Measurements from ENCODE around the gene C5. TPM values are rescaled to one million over a fixed set of nuclear protein-coding genes. Genes with fewer than 3 reads are reported as not detected.
A peak's percentile ranks its signal among the peaks of the same experiment; 100 is the strongest.

C5 gene
- total and polyA plus RNA-seq, 9 of the 15 experiments (the other 6 are each of a cell fraction or from before 2014, with no cell fraction given) = 0.08 to 0.91 (median 0.42) TPM

DNA sequence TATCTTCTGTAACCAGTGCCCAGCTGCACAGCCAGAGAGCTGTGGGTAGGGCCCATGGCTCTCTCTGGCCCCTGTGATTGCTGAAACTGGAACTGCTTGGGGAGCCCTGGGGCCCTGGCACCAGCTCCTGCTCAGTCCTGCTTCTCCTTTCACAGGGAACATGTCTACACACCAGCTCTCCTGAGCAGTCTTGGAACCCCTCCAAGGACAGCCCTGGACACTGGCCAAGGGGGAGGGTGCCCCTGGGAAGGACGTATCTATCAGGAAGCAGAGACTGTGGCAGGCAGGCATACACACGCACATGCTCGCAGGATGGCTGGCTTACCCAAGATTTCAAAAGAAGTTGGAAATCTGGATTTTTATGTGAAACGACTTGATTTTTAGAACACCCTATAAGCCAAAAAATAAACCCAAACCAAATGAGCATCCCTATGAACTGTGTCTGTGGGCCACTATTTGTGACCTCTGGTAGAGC lies 114.7 kb downstream of the C5 start (continued):
- TF ChIP-seq, protein P1, sequence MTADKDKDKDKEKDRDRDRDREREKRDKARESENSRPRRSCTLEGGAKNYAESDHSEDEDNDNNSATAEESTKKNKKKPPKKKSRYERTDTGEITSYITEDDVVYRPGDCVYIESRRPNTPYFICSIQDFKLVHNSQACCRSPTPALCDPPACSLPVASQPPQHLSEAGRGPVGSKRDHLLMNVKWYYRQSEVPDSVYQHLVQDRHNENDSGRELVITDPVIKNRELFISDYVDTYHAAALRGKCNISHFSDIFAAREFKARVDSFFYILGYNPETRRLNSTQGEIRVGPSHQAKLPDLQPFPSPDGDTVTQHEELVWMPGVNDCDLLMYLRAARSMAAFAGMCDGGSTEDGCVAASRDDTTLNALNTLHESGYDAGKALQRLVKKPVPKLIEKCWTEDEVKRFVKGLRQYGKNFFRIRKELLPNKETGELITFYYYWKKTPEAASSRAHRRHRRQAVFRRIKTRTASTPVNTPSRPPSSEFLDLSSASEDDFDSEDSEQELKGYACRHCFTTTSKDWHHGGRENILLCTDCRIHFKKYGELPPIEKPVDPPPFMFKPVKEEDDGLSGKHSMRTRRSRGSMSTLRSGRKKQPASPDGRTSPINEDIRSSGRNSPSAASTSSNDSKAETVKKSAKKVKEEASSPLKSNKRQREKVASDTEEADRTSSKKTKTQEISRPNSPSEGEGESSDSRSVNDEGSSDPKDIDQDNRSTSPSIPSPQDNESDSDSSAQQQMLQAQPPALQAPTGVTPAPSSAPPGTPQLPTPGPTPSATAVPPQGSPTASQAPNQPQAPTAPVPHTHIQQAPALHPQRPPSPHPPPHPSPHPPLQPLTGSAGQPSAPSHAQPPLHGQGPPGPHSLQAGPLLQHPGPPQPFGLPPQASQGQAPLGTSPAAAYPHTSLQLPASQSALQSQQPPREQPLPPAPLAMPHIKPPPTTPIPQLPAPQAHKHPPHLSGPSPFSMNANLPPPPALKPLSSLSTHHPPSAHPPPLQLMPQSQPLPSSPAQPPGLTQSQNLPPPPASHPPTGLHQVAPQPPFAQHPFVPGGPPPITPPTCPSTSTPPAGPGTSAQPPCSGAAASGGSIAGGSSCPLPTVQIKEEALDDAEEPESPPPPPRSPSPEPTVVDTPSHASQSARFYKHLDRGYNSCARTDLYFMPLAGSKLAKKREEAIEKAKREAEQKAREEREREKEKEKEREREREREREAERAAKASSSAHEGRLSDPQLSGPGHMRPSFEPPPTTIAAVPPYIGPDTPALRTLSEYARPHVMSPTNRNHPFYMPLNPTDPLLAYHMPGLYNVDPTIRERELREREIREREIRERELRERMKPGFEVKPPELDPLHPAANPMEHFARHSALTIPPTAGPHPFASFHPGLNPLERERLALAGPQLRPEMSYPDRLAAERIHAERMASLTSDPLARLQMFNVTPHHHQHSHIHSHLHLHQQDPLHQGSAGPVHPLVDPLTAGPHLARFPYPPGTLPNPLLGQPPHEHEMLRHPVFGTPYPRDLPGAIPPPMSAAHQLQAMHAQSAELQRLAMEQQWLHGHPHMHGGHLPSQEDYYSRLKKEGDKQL (CRISPR knock-in tag; IDR thresholded peaks at IDR 0.05; ENCODE audit: borderline replicate concordance) = no peak
- TF ChIP-seq, protein P2, sequence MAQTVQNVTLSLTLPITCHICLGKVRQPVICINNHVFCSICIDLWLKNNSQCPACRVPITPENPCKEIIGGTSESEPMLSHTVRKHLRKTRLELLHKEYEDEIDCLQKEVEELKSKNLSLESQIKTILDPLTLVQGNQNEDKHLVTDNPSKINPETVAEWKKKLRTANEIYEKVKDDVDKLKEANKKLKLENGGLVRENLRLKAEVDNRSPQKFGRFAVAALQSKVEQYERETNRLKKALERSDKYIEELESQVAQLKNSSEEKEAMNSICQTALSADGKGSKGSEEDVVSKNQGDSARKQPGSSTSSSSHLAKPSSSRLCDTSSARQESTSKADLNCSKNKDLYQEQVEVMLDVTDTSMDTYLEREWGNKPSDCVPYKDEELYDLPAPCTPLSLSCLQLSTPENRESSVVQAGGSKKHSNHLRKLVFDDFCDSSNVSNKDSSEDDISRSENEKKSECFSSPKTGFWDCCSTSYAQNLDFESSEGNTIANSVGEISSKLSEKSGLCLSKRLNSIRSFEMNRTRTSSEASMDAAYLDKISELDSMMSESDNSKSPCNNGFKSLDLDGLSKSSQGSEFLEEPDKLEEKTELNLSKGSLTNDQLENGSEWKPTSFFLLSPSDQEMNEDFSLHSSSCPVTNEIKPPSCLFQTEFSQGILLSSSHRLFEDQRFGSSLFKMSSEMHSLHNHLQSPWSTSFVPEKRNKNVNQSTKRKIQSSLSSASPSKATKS (CRISPR knock-in tag; IDR thresholded peaks at IDR 0.05) = no peak
- TF ChIP-seq KLF13 (tag; IDR thresholded peaks at IDR 0.05; ENCODE audit: borderline replicate concordance, low read depth) (no peak), NCOA4 (IDR thresholded peaks at IDR 0.05; ENCODE audit: partially characterized antibody) (no peak), PML (IDR thresholded peaks at IDR 0.05; ENCODE audit: low read length) (no peak), PPARD (CRISPR knock-in tag; IDR thresholded peaks at IDR 0.05) (no peak), ATF7 (IDR thresholded peaks at IDR 0.05) (no peak), ZNF146 (CRISPR knock-in tag; IDR thresholded peaks at IDR 0.05; ENCODE audit: unreplicated experiment) (no peak), ZNF24 (IDR thresholded peaks at IDR 0.05) (no peak), ZZZ3 (IDR thresholded peaks at IDR 0.05) (no peak)
- TF ChIP-seq, protein P3, sequence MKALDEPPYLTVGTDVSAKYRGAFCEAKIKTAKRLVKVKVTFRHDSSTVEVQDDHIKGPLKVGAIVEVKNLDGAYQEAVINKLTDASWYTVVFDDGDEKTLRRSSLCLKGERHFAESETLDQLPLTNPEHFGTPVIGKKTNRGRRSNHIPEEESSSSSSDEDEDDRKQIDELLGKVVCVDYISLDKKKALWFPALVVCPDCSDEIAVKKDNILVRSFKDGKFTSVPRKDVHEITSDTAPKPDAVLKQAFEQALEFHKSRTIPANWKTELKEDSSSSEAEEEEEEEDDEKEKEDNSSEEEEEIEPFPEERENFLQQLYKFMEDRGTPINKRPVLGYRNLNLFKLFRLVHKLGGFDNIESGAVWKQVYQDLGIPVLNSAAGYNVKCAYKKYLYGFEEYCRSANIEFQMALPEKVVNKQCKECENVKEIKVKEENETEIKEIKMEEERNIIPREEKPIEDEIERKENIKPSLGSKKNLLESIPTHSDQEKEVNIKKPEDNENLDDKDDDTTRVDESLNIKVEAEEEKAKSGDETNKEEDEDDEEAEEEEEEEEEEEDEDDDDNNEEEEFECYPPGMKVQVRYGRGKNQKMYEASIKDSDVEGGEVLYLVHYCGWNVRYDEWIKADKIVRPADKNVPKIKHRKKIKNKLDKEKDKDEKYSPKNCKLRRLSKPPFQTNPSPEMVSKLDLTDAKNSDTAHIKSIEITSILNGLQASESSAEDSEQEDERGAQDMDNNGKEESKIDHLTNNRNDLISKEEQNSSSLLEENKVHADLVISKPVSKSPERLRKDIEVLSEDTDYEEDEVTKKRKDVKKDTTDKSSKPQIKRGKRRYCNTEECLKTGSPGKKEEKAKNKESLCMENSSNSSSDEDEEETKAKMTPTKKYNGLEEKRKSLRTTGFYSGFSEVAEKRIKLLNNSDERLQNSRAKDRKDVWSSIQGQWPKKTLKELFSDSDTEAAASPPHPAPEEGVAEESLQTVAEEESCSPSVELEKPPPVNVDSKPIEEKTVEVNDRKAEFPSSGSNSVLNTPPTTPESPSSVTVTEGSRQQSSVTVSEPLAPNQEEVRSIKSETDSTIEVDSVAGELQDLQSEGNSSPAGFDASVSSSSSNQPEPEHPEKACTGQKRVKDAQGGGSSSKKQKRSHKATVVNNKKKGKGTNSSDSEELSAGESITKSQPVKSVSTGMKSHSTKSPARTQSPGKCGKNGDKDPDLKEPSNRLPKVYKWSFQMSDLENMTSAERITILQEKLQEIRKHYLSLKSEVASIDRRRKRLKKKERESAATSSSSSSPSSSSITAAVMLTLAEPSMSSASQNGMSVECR (CRISPR knock-in tag; IDR thresholded peaks at IDR 0.05) = no peak
- TF ChIP-seq, protein P4, sequence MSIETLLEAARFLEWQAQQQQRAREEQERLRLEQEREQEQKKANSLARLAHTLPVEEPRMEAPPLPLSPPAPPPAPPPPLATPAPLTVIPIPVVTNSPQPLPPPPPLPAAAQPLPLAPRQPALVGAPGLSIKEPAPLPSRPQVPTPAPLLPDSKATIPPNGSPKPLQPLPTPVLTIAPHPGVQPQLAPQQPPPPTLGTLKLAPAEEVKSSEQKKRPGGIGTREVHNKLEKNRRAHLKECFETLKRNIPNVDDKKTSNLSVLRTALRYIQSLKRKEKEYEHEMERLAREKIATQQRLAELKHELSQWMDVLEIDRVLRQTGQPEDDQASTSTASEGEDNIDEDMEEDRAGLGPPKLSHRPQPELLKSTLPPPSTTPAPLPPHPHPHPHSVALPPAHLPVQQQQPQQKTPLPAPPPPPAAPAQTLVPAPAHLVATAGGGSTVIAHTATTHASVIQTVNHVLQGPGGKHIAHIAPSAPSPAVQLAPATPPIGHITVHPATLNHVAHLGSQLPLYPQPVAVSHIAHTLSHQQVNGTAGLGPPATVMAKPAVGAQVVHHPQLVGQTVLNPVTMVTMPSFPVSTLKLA (conservative IDR thresholded peaks at IDR 0.05) = peak; percentile 45 to 75
- TF ChIP-seq, protein P5, sequence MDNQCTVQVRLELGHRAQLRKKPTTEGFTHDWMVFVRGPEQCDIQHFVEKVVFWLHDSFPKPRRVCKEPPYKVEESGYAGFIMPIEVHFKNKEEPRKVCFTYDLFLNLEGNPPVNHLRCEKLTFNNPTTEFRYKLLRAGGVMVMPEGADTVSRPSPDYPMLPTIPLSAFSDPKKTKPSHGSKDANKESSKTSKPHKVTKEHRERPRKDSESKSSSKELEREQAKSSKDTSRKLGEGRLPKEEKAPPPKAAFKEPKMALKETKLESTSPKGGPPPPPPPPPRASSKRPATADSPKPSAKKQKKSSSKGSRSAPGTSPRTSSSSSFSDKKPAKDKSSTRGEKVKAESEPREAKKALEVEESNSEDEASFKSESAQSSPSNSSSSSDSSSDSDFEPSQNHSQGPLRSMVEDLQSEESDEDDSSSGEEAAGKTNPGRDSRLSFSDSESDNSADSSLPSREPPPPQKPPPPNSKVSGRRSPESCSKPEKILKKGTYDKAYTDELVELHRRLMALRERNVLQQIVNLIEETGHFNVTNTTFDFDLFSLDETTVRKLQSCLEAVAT (IDR thresholded peaks at IDR 0.05) = no peak
